ENCODE measurements around the gene ZNF654.

- TF ChIP-seq ZNF274 (IDR thresholded peaks at IDR 0.05; ENCODE audit: low read depth, low read length) (no peak), YY1 (IDR thresholded peaks at IDR 0.05; ENCODE audit: insufficient read depth, insufficient read length) (no peak), SUZ12 (IDR thresholded peaks at IDR 0.05; ENCODE audit: extremely low read depth, insufficient read depth, insufficient read length) (no peak)
Measured at GRCh38 chr3:88113311-88114162, 54.5 kb downstream of the ZNF654 start.

All from NT2/D1 (cell line).